Adrenal gland (tissue), 5 donors: Measurements from ENCODE around the gene VAMP3.

Experiments used
- CTCF ChIP-seq, 6 experiments: fragments of 450-650 bp in 4 of 6; fragments of 200-600 bp in 2 of 6; sonication (generic) in 1 of 6; IDR thresholded peaks; 1 replicate in 5 of 6; 2 replicates in 1 of 6; pipeline versions ENCODE4 v1.5.1 to v1.8.0; 2016 to 2021; ENCODE audit warnings: antibody characterized with exemption in 6 of 6, mild to moderate bottlenecking in 2 of 6, moderate library complexity in 1 of 6
- POLR2A ChIP-seq, 2 donors: fragments of 450-650 bp; IDR thresholded peaks; one replicate each; pipeline ENCODE4 v1.6.1; 2017; ENCODE audit warnings: antibody characterized with exemption in 2 of 2, mild to moderate bottlenecking in 2 of 2, moderate library complexity in 1 of 2
- donor health status: DM: no; HTN: no; CAD: no.

GRCh38 chr1:7809742-7810141, 38.6 kb downstream of the VAMP3 start:
- TF ChIP-seq CTCF (IDR thresholded peaks at IDR 0.05) (no peak), POLR2A (IDR thresholded peaks at IDR 0.05) (no peak)
